GM19240 (cell line): ENCODE results near the gene PRAMEF5.
"Not testable (repeated sequence)": the region's sequence is repeated elsewhere in the genome, so short reads cannot be mapped to it uniquely, and the experiment has no call there.

ENCODE experiments used
- DNase-seq: peaks from one replicate; pipeline ENCODE4 v3.0.0; 2011; ENCODE audit warnings: low spot score; ENCODE audit not compliant: insufficient read length

The PRAMEF5 gene

DNA sequence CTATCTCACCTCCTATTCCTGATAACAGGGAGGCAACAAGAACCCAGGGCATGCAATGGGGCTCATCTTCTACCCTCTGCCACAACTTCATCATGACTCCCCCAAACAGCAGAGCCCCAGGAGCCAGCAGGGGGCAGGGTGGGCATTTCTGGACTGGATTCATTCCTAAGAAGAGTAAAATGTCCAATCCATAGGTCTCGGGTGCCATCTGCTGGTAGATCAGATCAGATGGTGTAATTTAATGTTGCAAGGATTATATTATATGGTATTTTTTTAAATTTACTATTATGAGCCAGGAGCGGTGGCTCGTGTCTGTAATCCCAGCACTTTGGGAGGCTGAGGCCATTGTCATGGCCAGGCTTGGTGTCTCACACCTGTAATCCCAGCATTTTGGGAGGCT lies 11.1 kb downstream of the PRAMEF5 start:
- not testable (repeated sequence) for DNase-seq

DNA sequence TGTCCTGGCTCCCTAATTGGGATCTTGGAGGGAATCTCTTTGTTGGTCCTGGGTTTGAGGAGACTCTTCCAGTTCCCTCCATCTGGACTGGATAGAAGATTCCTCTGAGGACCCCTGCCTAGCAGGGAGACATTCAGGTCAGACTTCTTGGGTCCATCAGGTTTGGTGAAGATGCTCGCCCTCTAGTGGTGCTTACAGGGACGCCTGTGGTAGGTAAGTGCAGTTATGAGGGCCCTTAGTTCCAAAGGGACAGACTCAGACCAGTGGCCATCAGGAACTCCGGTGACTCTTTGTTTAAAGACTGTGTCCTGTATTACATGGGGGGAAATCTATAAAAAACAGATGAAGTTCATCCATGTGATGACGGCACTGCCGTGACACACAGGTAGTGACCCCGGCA lies 23.0 kb downstream of the PRAMEF5 start:
- DNase-seq: not testable (repeated sequence)

DNA sequence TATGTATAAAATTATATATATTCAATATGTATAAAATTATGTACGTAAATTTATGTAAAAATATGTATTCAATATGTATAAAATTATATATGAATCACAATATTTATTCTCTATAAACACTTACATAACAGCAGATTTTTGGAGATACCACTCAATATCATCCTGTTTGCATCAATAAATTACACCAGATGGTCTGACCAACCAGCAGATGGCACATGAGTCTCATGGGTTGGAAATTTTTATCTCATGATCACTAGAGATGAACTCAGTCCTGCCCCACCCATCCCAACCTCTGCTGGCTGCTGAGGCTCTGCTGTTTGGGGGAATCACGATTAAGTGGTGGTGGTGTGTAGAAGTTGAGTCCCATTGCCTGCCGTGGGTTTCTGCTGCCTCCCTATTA lies 25.6 kb downstream of the PRAMEF5 start:
- DNase-seq: not testable (repeated sequence)

DNA sequence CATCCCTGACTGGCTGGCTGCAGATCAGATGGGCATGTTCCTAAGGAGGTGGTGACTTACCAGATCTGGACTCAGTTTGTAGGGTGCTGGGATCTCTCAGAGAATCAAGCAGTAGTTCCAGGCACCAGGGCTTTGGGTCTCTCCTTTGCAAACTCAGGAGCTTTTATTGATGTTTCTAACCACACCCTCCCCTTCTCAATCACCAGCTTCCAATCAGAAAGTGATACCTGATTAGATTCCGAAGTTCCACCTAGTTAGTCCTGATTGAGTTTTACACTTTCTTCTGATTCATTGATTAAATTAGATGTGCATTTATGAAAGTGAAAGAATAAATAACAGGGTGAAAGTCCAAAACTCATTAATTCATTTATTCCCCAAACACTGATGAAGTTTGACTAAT lies 31.0 kb downstream of the PRAMEF5 start, which contains the start of gene PRAMEF8:
Gene PRAMEF8 (minus strand): TSS at position 101 of the 400 bp plus-strand sequence. CDS start 1,046 bp downstream, outside the sequence.
- DNase-seq: not testable (repeated sequence)

DNA sequence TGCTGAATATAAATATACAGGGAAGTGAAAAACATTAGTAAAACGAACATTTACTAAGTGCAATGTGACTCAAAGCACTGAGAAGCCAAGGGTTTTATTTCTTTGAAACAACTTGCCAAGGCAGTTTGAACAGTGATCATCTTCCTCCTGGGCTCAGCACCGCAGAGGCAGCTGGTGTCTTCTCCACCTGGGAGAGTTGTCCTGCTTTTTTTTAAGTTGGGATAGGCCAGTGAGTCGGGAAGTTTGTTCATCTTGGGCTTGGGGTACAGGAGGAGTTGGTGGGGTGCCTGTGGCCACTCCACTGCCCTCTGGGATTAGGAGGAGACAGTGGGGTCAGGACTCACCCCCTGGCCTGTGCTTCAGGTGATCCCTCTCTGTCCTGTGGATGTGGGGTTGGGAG lies 35.0 kb downstream of the PRAMEF5 start:
- not testable (repeated sequence) for DNase-seq

DNA sequence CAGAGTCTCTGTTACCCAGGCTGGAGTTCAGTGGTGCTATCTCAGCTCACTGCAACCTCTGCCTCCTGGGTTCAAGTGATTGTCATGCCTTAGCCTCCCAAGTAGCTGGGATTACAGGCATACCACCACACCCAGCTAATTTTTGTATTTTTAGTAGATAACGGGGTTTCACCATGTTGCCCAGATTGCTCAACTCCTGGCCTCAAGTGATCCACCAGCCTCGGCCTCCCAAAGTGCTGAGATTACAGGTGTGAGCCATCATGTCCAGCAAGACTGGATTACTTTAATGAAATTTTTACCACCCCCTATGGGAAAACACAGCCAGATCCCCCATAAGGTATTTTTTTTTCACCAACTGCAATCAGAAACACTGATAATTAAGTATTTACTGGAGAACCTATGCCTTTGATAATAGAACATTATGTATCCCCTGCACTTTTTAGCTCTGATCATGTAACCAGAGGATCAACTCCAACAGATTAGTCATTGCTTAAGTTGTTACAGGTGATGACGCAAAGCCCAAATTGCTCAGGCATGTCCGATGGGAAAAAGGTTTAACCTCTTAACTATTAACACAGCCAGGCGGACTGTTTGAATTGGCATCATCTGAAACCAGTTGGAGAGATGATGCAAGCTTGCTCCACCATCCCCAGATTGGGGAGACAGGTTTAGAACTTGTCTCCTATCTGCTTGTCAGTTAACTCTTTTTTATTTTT lies 43.4 kb downstream of the PRAMEF5 start:
- DNase-seq: not testable (repeated sequence)

DNA sequence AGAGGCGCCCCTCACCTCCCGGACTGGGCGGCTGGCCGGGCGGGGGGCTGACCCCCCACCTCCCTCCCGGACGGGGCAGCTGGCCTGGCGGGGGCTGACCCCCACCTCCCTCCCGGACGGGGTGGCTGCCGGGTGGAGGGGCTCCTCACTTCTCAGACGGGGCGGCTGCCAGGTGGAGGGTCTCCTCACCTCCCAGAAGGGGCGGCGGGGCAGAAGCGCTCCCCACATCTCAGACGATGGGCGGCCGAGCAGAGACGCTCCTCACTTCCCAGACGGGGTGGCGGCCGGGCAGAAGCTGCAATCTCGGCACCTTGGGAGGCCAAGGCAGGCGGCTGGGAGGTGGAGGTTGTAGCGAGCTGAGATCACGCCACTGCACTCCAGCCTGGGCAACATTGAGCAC lies 44.7 kb downstream of the PRAMEF5 start:
- DNase-seq: not testable (repeated sequence)

DNA sequence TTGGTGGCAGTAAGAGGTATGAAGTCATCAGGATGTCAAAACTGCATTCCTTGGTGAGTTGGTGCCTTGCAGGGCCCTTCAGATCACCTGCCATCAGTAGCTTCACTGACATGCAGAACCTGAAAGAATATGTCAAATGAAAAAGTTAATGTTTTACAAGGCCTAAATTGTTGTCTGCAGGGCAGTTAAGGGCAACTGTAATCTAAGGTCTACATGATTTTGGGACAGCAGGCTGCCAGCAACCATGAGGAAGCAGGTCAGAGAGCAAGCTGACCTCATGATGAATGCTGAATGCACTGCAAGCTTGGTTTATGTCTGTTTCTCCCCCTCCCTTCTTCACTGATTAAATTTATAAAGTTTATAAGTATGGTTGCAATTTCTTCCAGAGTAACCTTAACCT lies 48.2 kb downstream of the PRAMEF5 start:
- not testable (repeated sequence) for DNase-seq

DNA sequence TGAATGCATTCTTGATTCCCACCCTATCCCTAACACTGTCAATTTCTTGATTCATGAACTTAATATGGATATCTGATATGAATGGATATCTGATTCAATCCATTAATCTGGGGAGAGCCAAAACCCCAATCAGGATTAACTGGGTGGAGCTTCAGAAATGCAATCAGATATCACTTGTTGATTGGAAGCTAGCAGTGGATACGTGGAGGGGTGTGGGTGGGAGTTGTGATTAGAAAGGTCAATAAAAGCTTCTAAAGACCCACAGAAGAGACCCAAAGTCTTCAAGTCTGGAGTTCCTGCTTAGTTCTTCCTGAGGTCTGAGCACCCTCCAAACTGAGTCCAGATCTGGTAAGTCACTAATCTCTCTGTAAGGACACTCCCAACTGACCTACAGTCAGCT lies 49.2 kb downstream of the PRAMEF5 start, which contains the start of gene PRAMEF33:
Gene PRAMEF33 (plus strand): TSS at position 301 of the 400 bp plus-strand sequence. CDS start 2,416 bp downstream, outside the sequence.
- not testable (repeated sequence) for DNase-seq
